NCI-H1048 (cell line): ENCODE measurements around the gene CDH2.

Experiments used
- DNase-seq: peaks from one replicate; lab custom pipeline; 2025; lab: John Stamatoyannopoulos, UW

Gene CDH2

DNA sequence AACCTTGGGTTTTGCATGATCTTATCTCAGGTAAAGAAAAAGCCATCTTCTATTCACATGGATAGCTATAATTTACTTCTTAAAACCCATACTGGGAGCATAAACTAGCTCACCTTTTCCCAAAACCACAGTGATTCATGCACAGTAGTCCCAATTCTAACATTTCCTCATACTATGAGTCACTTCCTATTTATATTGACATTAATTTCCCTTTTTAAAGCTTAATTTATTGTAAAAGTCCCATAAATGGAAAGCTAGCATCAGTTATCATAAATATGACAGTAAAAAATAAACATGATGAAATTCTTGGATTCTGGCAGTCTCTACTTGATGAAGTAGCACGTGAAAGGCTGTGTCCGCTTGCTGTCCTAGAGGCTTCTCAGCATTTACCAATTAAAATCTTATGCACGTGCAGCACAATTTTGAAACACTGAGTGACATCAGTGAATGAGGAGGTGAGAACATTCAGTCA is 180.1 kb downstream of the CDH2 start:
- no peak for DNase-seq

DNA sequence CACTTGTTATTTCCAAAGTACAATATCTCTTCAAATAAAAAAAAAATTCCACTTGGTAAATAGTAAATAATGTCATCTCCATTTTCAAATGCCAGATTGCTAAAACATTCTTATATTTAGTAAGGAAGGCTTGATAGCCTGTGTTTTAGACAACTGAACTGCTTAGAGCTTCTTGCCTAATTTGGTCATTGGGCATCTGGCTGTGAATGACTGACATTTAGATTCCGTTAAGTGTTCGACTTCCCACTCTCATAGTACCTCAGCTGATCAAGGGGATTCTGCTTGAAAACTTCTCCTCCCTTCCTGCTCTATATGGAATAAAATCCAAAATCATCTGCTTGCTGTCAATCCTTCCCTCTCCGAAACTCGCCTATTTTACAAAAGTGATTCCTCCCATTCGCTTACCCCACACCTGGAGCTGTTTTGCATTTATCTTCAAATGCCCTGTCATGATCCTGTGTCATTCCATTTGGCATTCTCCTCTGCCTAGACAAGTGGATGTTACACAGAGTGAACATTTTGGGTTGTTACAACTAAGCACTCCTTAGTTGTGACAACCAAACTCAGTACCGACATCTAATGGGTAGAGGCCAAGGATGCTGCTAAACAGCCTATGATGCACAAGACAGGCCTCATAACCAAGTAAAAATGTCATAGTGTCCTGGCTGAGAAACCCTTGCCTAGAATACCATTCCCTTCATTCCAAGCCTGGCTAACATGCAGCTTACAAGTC is 181.0 kb downstream of the CDH2 start:
- no peak for DNase-seq

DNA sequence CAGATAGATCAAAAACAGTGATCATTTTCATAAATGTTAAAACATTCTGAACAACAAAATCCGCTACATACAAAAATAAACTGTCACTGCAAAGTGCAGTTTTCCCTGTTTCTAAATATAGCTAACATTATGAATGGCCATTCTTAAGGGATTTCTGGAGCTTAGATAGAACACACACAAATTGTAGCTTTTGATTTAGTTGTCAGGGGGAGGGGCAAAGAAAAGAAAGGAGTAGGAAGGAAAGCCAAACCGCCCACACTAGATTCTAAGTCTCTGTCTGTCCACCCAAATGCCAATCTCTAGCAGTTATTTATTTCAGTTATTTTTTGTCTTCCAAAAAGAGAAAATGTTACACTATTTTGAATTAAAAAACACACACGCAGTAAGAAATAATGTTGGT is 182.4 kb downstream of the CDH2 start:
- DNase-seq: no peak

- no peak for DNase-seq
These were observed 185.5 kb downstream of the CDH2 start for GRCh38 chr18:27991391-27991790.

- no peak for DNase-seq
These were observed 191.1 kb downstream of the CDH2 start for GRCh38 chr18:27985832-27986231.

DNA sequence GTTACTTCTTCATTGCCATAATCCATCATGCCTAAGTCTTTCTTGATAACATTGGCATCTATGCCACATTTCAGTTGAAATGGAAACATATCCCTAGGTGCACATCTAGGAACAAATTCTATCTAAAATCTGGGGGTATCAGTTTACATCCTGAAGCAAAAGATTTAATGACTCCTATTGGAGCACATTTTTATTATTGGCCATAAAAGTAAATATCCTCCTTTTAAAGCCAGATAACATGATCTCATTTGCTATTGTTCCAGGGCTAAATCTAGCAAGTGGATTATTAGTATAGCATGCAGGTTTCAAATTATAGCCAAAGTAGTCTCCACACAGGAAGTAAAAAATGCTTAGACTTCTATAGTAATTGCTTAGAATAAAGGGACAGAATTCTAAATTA is 193.2 kb downstream of the CDH2 start:
- DNase-seq: no peak

GRCh38 chr18:27976806-27977408 is 200.0 kb downstream of the CDH2 start:
- no peak for DNase-seq

DNA sequence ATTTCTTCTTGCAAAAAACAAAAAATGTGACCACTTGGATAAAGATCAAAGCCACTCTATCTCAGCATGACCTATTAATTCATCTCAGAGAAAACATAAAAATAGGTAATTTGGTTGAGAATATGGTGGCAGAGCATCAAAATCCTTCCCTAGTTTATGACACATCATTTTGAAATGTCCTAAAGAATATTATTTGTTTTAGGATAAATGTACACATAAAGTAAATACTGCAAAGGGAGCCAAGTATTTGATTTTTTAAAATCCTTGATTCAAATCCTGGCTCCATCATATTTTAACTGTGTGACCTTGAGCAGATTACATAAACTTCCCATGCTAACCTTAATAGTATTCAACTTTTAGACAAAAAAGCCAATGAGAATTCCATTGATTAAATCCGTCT is 206.6 kb downstream of the CDH2 start:
- no peak for DNase-seq

- DNase-seq: no peak
These were observed 207.7 kb downstream of the CDH2 start for GRCh38 chr18:27969206-27969605.

GRCh38 chr18:27967913-27968824 is 208.8 kb downstream of the CDH2 start:
- no peak for DNase-seq

GRCh38 chr18:27966881-27967280 is 210.0 kb downstream of the CDH2 start:
- DNase-seq: no peak

DNA sequence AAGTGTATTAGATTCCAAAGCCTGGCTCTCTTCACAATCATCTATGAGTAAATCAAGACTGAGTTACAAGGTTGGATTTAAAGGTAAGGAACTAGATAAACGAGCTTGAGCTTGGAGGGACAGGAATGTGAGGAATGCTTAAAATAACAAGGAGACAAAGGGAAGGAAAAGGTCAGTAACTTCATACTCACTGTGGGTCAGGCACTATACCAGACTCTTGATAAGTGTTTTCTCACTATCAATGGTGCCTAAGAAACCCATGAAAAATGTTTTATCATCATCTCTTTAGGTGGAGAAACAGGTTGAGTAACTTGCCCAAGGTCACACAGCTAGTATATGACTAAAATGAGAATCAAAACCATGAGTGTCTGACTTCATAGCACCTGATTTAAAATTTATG is 212.1 kb downstream of the CDH2 start:
- DNase-seq: no peak

GRCh38 chr18:27959101-27959500 is 217.8 kb downstream of the CDH2 start:
- DNase-seq: no peak

GRCh38 chr18:27956001-27956640 is 220.8 kb downstream of the CDH2 start:
- DNase-seq: no peak

DNA sequence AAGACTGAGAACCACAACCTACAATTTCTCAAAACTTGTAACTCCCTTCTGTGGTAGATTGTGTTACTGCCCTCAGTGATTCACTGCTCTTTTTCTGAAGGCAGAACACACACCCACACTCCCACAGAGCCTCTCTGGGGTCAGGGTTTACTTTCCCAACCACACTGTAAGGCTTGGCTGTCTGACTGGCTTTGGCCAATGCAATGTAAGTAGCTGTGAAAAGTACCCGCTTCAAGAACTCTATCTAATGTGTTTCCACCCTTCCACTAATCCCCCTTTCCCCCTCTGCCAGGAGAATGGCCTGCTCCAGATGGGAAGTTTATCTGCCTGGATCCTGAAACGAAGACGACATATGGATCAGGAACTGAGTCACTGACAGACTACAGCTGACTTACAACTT is 222.7 kb downstream of the CDH2 start:
- DNase-seq: no peak

DNA sequence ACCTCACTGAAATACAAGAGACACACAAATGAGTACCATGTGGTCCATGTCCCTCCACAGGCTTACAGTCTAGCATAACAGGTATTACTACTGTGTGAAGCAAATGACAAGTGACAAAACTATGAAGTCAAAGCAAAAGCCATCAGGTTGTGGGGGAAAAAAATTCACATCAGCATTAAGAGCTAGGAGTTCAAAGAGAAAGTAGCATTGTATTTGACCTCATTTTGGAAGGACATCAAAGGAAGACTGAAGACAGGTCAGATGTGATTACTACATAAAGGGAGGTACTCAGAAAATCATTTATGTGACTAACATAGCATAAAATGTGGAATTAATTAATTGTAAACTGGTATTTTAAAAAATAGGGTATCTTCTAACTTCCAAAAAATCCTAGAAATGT is 224.2 kb downstream of the CDH2 start:
- DNase-seq: no peak

DNA sequence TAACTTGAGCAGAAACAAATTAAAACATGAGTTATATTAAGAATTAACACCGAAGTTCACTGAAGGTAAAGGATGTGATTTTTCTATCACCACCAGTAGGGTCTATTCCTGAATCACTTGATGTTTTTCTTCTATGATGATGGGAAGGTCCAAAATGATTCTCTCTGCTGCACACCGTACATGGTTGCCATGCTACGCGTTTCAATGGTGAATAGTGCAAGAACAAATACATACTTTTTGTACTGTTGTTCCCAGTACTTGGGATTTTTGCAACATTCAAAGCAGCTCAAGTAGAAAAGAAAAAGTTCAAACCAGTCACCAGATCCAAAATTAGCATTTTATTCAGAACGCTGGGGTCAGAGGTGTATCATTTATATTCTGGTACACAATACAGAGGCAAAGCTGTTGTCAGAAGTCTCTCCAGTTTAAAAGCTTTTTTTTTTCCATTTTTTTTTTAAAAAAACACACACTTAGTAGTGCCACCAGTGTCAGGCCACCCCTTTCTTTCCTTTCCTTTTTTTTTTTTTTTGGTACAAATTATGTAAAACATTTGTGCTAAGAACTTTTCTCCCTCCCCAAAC is 226.2 kb downstream of the CDH2 start:
- DNase-seq: no peak

DNA sequence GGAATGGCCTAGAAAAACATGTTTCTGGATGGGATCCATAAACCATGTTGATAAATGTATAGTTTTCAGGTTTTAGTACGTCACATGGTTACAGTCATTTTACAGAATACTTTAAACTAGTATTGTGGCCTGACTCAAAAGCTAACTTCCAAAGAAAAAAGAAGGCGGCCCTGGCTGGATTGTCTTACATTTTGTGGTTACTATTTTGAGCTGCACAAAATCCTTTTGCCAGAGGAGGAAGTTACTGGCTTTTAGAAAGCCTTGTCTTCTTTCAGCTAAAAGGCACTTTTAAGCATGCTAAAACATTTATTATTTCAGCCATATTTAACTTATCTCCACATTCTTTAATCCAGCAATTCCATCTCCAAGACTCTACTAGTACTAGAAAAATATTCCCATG is 227.9 kb downstream of the CDH2 start:
- no peak for DNase-seq

GRCh38 chr18:27942706-27943105 is 234.2 kb downstream of the CDH2 start:
- no peak for DNase-seq

DNA sequence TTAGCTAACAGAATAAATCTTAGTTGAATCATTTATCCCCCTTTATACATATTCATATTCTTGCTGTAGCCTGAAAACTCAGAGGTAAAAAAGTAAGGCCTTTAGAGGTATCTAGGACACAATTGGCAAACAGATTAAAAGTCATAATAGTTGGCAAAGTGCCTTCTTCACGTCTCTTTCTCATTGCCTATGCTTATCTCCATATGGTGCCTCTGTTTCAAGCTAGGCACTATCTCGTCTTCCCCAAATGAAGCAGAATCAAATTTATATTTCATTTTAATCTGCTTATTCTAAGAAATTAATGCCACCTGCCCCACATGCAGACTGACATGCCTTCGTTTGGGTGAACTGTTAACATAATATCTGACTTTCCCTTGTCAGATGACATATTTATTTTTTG is 245.4 kb downstream of the CDH2 start:
- no peak for DNase-seq

- no peak for DNase-seq
These were observed 254.2 kb downstream of the CDH2 start for GRCh38 chr18:27922780-27923179.
